Cardiac muscle cell (in vitro differentiated cells and primary cell): ENCODE results near the gene GABBR2. TPM values are rescaled to one million over a fixed set of nuclear protein-coding genes. Genes with fewer than 3 reads are reported as not detected.
"Not testable (repeated sequence)": the region's sequence is repeated elsewhere in the genome, so short reads cannot be mapped to it uniquely, and the experiment has no call there.

Source experiments
- DNase-seq, 2 donors: peaks; one replicate each; pipeline versions ENCODE4 v3.0.0 to v3.0.0-alpha.2; 2010 to 2017; ENCODE audit warnings: low read depth in 1 of 2, low spot score in 1 of 2
- H3K27ac ChIP-seq: fragments of 200-600 bp; sonication (generic); 2 replicates; pipeline ENCODE4 v1.5.1; 2016
- H3K27me3 ChIP-seq: fragments of 200-600 bp; sonication (generic); 2 replicates; pipeline ENCODE4 v1.6.0; 2016; ENCODE audit warnings: control low read depth
- H3K36me3 ChIP-seq: fragments of 200-600 bp; sonication (generic); 2 replicates; pipeline ENCODE4 v1.5.1; 2016; ENCODE audit warnings: control low read depth
- H3K4me1 ChIP-seq: fragments of 200-600 bp; sonication (generic); 2 replicates; pipeline ENCODE4 v1.8.1; 2017; ENCODE audit warnings: low read depth, mild to moderate bottlenecking, mixed run types
- H3K4me3 ChIP-seq: fragments of 200-600 bp; sonication (generic); 2 replicates; pipeline ENCODE4 v1.5.1; 2016; ENCODE audit warnings: mild to moderate bottlenecking
- H3K9me3 ChIP-seq: fragments of 200-600 bp; sonication (generic); 2 replicates; pipeline ENCODE4 v1.5.1; 2017; ENCODE audit warnings: low read depth, mild to moderate bottlenecking, control low read depth
- polyA plus RNA-seq: library from polyadenylated mRNA; unstranded; fragments of >200 nt; fragmentation: Nextera tagmentation; extraction: Ambion mirVana; gene quantifications from 2 replicates; pipeline ENCODE4 v1.2.1, GENCODE V29; 2016
- total RNA-seq: library from RNA; depleted of rRNA; stranded (reverse); fragments of >200 nt; gene quantifications from 2 replicates; pipeline ENCODE4 v1.2.3, GENCODE V29; 2016
- TF ChIP-seq, protein P1 (sequence below): IDR thresholded peaks from 2 replicates; pipeline ENCODE4 v1.5.1; 2012; ENCODE audit warnings: low read depth, mild to moderate bottlenecking, low read length

GABBR2 gene
- total and polyA plus RNA-seq, 2 experiments from 2014 or later = 0.06 TPM; not detected in 1

DNA sequence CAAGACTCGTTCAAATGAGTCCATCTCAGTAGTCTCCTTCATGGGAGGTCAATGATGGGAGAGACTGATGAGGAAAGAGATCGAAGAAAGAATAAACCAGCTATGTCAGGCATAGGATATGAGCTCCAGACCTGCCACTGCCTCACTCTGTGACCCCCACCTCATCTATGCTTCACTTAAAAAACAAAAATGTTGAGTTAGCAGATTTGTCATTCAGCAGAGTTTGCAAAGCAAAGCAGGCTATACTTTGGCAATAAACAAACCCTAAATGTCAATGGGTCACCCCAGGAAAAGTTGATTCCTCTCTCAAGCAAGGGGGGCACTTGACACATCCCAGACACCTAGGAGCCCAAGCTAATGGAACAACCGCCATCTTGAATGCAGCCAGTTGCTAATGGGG lies 117.0 kb downstream of the GABBR2 start:
- TF ChIP-seq, protein P1, sequence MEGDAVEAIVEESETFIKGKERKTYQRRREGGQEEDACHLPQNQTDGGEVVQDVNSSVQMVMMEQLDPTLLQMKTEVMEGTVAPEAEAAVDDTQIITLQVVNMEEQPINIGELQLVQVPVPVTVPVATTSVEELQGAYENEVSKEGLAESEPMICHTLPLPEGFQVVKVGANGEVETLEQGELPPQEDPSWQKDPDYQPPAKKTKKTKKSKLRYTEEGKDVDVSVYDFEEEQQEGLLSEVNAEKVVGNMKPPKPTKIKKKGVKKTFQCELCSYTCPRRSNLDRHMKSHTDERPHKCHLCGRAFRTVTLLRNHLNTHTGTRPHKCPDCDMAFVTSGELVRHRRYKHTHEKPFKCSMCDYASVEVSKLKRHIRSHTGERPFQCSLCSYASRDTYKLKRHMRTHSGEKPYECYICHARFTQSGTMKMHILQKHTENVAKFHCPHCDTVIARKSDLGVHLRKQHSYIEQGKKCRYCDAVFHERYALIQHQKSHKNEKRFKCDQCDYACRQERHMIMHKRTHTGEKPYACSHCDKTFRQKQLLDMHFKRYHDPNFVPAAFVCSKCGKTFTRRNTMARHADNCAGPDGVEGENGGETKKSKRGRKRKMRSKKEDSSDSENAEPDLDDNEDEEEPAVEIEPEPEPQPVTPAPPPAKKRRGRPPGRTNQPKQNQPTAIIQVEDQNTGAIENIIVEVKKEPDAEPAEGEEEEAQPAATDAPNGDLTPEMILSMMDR = no peak
- Histone ChIP-seq H3K27me3 (no peaks in the 10 kb centered on the region), H3K4me3 (no peak overlapping the region), H3K9me3 (no peaks in the 10 kb centered on the region), H3K27ac (no peak overlapping the region), H3K4me1 (no peaks in the 10 kb centered on the region), H3K36me3 (no peaks in the 10 kb centered on the region)
- no peak for DNase-seq

DNA sequence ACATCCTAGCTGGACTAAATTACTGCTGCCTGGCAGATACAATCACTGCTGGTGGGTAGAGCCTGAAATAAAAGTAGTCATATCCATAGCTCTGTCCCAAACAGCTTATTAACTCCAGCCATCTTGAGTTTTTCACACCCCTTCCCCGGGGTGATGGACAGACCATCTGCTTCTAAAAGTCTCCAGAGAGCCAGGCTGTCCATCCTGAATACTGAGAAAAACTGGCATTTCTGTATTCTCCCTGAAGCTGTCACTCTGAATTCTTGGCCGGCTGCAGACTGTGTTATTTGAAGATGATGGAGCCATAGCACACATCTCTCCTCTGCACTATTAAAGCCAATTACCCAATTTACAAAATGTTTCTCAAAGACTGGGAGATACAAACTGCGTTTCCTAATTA lies 118.6 kb downstream of the GABBR2 start:
- TF ChIP-seq, protein P1 = no peak
- no peaks in the 10 kb centered on the region for H3K9me3 ChIP-seq
- H3K4me1 ChIP-seq = no peaks in the 10 kb centered on the region
- no peaks in the 10 kb centered on the region for H3K27me3 ChIP-seq
- no peak for DNase-seq
- no peaks in the 10 kb centered on the region for H3K36me3 ChIP-seq
- H3K27ac ChIP-seq = no peak overlapping the region
- H3K4me3 ChIP-seq = no peak overlapping the region

DNA sequence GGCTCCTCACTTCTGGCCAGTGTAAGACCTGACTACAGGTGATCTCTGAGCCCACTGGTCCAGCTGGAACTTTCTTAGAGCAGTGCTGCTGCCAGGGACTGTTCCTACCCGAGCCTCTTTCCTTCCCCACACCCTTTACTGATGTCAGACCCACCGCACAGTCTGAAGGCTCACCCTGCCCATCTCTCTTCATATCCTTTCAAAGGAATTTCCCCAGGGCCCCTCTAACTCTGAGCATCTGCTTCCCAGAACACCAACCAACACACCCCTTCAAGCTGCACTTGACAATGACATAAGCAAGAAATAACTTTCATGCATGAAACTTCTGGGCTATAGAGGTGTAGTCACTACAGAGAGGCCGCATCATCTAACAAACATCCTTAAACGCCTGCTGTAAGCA lies 119.6 kb downstream of the GABBR2 start:
- H3K4me3 ChIP-seq = no peak overlapping the region
- H3K9me3 ChIP-seq = no peaks in the 10 kb centered on the region
- no peak for DNase-seq
- TF ChIP-seq, protein P1 = no peak
- H3K27ac ChIP-seq = no peak overlapping the region
- H3K36me3 ChIP-seq = no peaks in the 10 kb centered on the region
- no peaks in the 10 kb centered on the region for H3K4me1 ChIP-seq
- H3K27me3 ChIP-seq = no peaks in the 10 kb centered on the region

DNA sequence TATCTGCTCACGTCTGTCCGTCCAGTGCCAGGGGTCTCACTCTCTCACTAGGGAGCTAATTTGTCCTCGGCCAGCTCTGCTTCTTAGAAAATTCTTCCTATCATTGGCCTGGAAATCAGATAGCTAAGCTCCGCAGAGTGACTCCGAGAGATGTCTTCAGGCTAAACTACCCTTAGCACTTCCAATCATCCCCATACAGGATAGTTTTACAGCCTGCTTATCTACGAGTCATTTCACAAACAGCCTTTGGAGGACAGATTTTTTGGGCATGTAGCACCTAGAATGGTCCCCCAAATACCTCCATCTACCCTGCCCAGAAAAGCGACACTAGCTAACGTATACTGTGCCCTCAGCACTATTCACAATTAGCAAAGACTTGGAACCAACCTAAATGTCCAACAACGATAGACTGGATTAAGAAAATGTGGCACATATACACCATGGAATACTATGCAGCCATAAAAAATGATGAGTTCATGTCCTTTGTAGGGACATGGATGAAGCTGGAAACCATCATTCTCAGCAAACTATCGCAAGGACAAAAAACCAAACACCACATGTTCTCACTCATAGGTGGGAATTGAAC lies 123.8 kb downstream of the GABBR2 start:
- H3K27me3 ChIP-seq = not testable (repeated sequence)

DNA sequence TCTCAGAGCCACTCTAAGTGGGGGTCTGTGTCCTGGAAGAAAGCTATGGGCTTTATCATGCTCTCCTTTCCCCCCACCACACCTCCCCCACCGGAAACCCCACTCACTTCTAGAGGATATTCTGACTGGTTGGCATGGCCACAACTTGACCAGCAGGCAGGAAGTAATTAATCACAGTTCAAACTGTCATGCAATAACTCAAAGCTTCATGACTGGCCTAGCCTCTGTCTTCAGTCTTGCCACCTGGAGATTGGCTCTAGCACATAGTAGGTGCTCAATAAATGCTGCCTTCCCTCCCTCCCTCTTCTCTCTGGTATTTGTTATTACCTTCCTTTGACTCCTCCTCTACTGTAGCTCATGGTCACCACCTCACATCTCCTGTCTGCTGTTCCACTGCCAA lies 124.7 kb downstream of the GABBR2 start:
- Histone ChIP-seq H3K36me3 (no peaks in the 10 kb centered on the region), H3K4me3 (no peak overlapping the region), H3K9me3 (no peaks in the 10 kb centered on the region), H3K4me1 (no peaks in the 10 kb centered on the region), H3K27me3 (no peaks in the 10 kb centered on the region), H3K27ac (no peak overlapping the region)
- DNase-seq = peak in 1 of 2 donors; percentile 5
- TF ChIP-seq, protein P1 = no peak

More for the DNA sequence above, 123.8 kb downstream of the GABBR2 start:
- not testable (repeated sequence) for H3K4me1 ChIP-seq, H3K4me3 ChIP-seq, H3K27ac ChIP-seq, H3K9me3 ChIP-seq, H3K36me3 ChIP-seq, DNase-seq

DNA sequence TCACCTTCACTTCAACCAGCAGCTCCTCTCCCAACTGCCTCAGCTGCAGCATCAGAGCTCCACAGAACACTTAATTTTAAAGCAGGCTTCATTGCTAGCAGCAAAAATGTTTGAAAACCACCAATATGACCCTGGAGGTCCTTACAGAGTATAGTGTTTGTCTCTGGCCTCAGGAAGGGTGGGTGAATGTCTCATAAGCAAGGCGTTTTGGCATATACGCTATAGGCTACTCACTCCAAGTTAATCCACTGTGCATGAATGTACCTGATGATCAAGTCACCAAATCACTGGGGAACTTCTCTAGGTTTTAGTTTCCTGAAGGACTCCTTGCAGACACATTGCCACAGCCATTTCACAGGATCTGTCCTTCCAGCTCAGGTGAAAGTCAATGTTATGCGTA lies 125.3 kb downstream of the GABBR2 start:
- no peak for DNase-seq
- no peaks in the 10 kb centered on the region for H3K27me3 ChIP-seq
- TF ChIP-seq, protein P1 = no peak

More for the DNA sequence above, 125.3 kb downstream of the GABBR2 start:
- Histone ChIP-seq H3K9me3 (no peaks in the 10 kb centered on the region), H3K4me3 (no peak overlapping the region), H3K27ac (no peak overlapping the region), H3K4me1 (no peaks in the 10 kb centered on the region), H3K36me3 (no peaks in the 10 kb centered on the region)
